Thyroid gland (tissue), 4 donors: ENCODE results near the gene MRPL41. TPM values are rescaled to one million over a fixed set of nuclear protein-coding genes. Genes with fewer than 3 reads are reported as not detected.

Experiments used
- DNase-seq, 2 donors: peaks; one replicate each; pipeline ENCODE4 v3.0.0-alpha.2; 2019
- H3K27ac ChIP-seq, 3 donors: fragments of 200-600 bp; sonication (generic); 1 replicate in 2 of 3; 2 replicates in 1 of 3; pipeline ENCODE4 v1.5.1; 2016 to 2019; ENCODE audit warnings: mild to moderate bottlenecking in 1 of 3, moderate library complexity in 1 of 3
- H3K27me3 ChIP-seq: fragments of 200-600 bp; sonication (generic); one replicate; pipeline ENCODE4 v1.5.1; 2019
- H3K36me3 ChIP-seq, 2 donors: fragments of 200-600 bp; sonication (generic); one replicate each; pipeline ENCODE4 v1.5.1; 2016 to 2019
- H3K4me1 ChIP-seq, 2 donors: fragments of 200-600 bp; sonication (generic); one replicate each; pipeline ENCODE4 v1.5.1; 2017 to 2019
- H3K4me3 ChIP-seq, 3 donors: fragments of 200-600 bp; sonication (generic); replicated peaks in 1 of 3; 1 replicate in 2 of 3; 2 replicates in 1 of 3; pipeline ENCODE4 v1.5.1; 2016; ENCODE audit warnings: mild to moderate bottlenecking in 1 of 3
- H3K9me3 ChIP-seq: fragments of 200-600 bp; sonication (generic); one replicate; pipeline ENCODE4 v1.5.1; 2017
- CTCF ChIP-seq, 6 experiments: fragments of 200-600 bp in 3 of 6; fragments of 450-650 bp in 3 of 6; sonication (generic) in 3 of 6; IDR thresholded peaks; one replicate each; pipeline ENCODE4 v1.5.1; 2016 to 2019; ENCODE audit warnings: antibody characterized with exemption in 6 of 6, mild to moderate bottlenecking in 2 of 6, inconsistent platforms in 1 of 6, moderate library complexity in 1 of 6
- POLR2A ChIP-seq, 2 donors: fragments of 450-650 bp; IDR thresholded peaks; one replicate each; pipeline ENCODE4 v1.6.1; 2017; ENCODE audit warnings: antibody characterized with exemption in 2 of 2, mild to moderate bottlenecking in 2 of 2, moderate library complexity in 1 of 2
- WGBS, 2 donors: methylation state at CpG; one replicate each; pipeline ENCODE4 v1.1.5; 2017; 5-methylcytosine and 5-hydroxymethylcytosine counted together
- intact Hi-C: fragments of 100-400 bp; cut with DNase I; formaldehyde crosslinking; loops from one replicate; pipeline ENCODE4 v1.15.1; 2023
- total RNA-seq, 4 donors: library from RNA; depleted of rRNA; stranded (reverse); fragments of >200 nt; gene quantifications; one replicate each; pipeline ENCODE4 v1.2.3, GENCODE V29; 2016

The MRPL41 gene
- total RNA-seq, 4 donors from 2014 or later = 24.5 to 67.2 (median 47.7) TPM

- no peak for DNase-seq
- intact Hi-C loops = no loop called here
These were observed 30.9 kb upstream of the MRPL41 start for GRCh38 chr9:137520614-137521404.

GRCh38 chr9:137521405-137521985 is 30.2 kb upstream of the MRPL41 start:
- no peaks in the 10 kb centered on the region for H3K27me3 ChIP-seq
- no peak overlapping the region for H3K4me3 ChIP-seq
- DNase-seq = no peak
- peaks cover 0 to 7% of the 10 kb centered on the region in 2 donors for H3K36me3 ChIP-seq
- no peaks in the 10 kb centered on the region for H3K4me1 ChIP-seq
- H3K9me3 ChIP-seq = no peaks in the 10 kb centered on the region
- no peak for TF ChIP-seq POLR2A (IDR thresholded peaks at IDR 0.05)
- TF ChIP-seq CTCF (IDR thresholded peaks at IDR 0.05) = no peak
- H3K27ac ChIP-seq = no peak overlapping the region
- intact Hi-C loops = no loop called here
- WGBS, 2 donors = 97% methylated on average over 6 to 13 of the region's 18 CpGs

More at GRCh38 chr9:137520614-137521404, 30.9 kb upstream of the MRPL41 start:
- Histone ChIP-seq H3K36me3 (peaks cover 0 to 7% of the 10 kb centered on the region in 2 donors), H3K4me1 (no peaks in the 10 kb centered on the region), H3K27ac (no peak overlapping the region), H3K4me3 (no peak overlapping the region), H3K27me3 (no peaks in the 10 kb centered on the region), H3K9me3 (no peaks in the 10 kb centered on the region)
- WGBS, 2 donors = 83 to 86% methylated on average over 21 to 28 of the region's 30 CpGs
- TF ChIP-seq POLR2A (IDR thresholded peaks at IDR 0.05) (no peak), CTCF (IDR thresholded peaks at IDR 0.05) (no peak)

GRCh38 chr9:137522746-137523455 is 28.8 kb upstream of the MRPL41 start:
- TF ChIP-seq CTCF (IDR thresholded peaks at IDR 0.05) = no peak
- TF ChIP-seq POLR2A (IDR thresholded peaks at IDR 0.05) = no peak
- intact Hi-C loops = no loop called here
- Histone ChIP-seq H3K9me3 (no peaks in the 10 kb centered on the region), H3K36me3 (peaks cover 0 to 7% of the 10 kb centered on the region in 2 donors), H3K4me1 (no peaks in the 10 kb centered on the region), H3K27ac (no peak overlapping the region), H3K27me3 (no peaks in the 10 kb centered on the region), H3K4me3 (no peak overlapping the region)
- 95 to 96% methylated on average over 26 to 29 of the region's 36 CpGs for WGBS, 2 donors
- no peak for DNase-seq

GRCh38 chr9:137524161-137524980 is 27.3 kb upstream of the MRPL41 start:
- H3K9me3 ChIP-seq = no peaks in the 10 kb centered on the region
- WGBS, 2 donors = 95 to 97% methylated on average over 30 to 33 of the region's 33 CpGs
- H3K27ac ChIP-seq = no peak overlapping the region
- intact Hi-C loops = no loop called here
- H3K36me3 ChIP-seq = peaks cover 0 to 7% of the 10 kb centered on the region in 2 donors
- no peaks in the 10 kb centered on the region for H3K27me3 ChIP-seq
- TF ChIP-seq CTCF (IDR thresholded peaks at IDR 0.05) = no peak
- TF ChIP-seq POLR2A (IDR thresholded peaks at IDR 0.05) = no peak
- no peaks in the 10 kb centered on the region for H3K4me1 ChIP-seq
- DNase-seq = no peak
- H3K4me3 ChIP-seq = no peak overlapping the region
